CD4-positive, alpha-beta T cell (primary cell): Measurements from ENCODE around the gene PDGFRB. TPM values are rescaled to one million over a fixed set of nuclear protein-coding genes. Genes with fewer than 3 reads are reported as not detected.

Experiments used
- ATAC-seq: fragments of 200-7000 bp; cut with Tn5 transposase; one replicate; pipeline ENCODE4 v1.10.0; 2022; ENCODE audit warnings: mild to moderate bottlenecking; ENCODE audit not compliant: poor library complexity
- CTCF ChIA-PET: fragments of 350-600 bp; sonication (Branson Sonifier 250); formaldehyde crosslinking; loops from one replicate; lab custom pipeline; 2021; ENCODE audit warnings: antibody characterized with exemption, inconsistent platforms; lab: Charles Lee
- POLR2A ChIA-PET: fragments of 350-600 bp; sonication (Branson Sonifier 250); formaldehyde crosslinking; loops from one replicate; lab custom pipeline; 2021; ENCODE audit warnings: antibody characterized with exemption, inconsistent platforms; lab: Charles Lee
- DNase-seq, 14 experiments: peaks; one replicate each; pipeline ENCODE4 v3.0.0-alpha.2; 2013 to 2020; ENCODE audit warnings: mixed read lengths in 2 of 14
- H3K27ac ChIP-seq, 2 donors: one replicate each; pipeline versions ENCODE4 v1.5.1 to v1.7.0; 2013; ENCODE audit warnings: low read length in 2 of 2, low read depth in 1 of 2, mild to moderate bottlenecking in 1 of 2
- H3K27me3 ChIP-seq, 2 experiments: 1 replicate in 1 of 2; 2 replicates in 1 of 2; pipeline versions ENCODE4 v1.6.1 to v1.7.0; 2013; ENCODE audit warnings: low read length in 2 of 2, control low read depth in 1 of 2, mild to moderate bottlenecking in 1 of 2, moderate library complexity in 1 of 2; ENCODE audit not compliant: insufficient read depth in 2 of 2, control insufficient read depth in 1 of 2
- H3K36me3 ChIP-seq: one replicate; pipeline ENCODE4 v1.6.1; 2013; ENCODE audit warnings: low read length, control low read depth; ENCODE audit not compliant: insufficient read depth
- H3K4me1 ChIP-seq: one replicate; pipeline ENCODE4 v1.6.1; 2013; ENCODE audit warnings: low read length, control low read depth; ENCODE audit not compliant: insufficient read depth
- H3K4me3 ChIP-seq: one replicate; pipeline ENCODE4 v1.5.1; 2013; ENCODE audit warnings: mild to moderate bottlenecking, low read length, moderate library complexity
- H3K9me3 ChIP-seq, 2 experiments: 1 replicate in 1 of 2; 2 replicates in 1 of 2; pipeline versions ENCODE4 v1.6.1 to v1.7.0; 2013; ENCODE audit warnings: low read length in 2 of 2, mild to moderate bottlenecking in 2 of 2, control low read depth in 1 of 2, moderate library complexity in 1 of 2; ENCODE audit not compliant: control insufficient read depth in 1 of 2, insufficient read depth in 1 of 2
- H3K27ac Mint-ChIP-seq: one replicate; pipeline ENCODE4 v1.8.0; 2020; ENCODE audit warnings: mixed read lengths
- H3K27me3 Mint-ChIP-seq: one replicate; pipeline ENCODE4 v1.8.0; 2021; ENCODE audit warnings: mixed read lengths
- H3K36me3 Mint-ChIP-seq: one replicate; pipeline ENCODE4 v1.8.0; 2021; ENCODE audit warnings: low read depth, mixed read lengths
- H3K4me1 Mint-ChIP-seq: one replicate; pipeline ENCODE4 v1.8.0; 2021; ENCODE audit warnings: low read depth, mixed read lengths
- H3K4me3 Mint-ChIP-seq: one replicate; pipeline ENCODE4 v1.8.0; 2020; ENCODE audit warnings: mild to moderate bottlenecking, mixed read lengths
- H3K9me3 Mint-ChIP-seq: one replicate; pipeline ENCODE4 v1.8.0; 2020; ENCODE audit warnings: mixed read lengths
- CTCF ChIP-seq: fragments of 200-600 bp; IDR thresholded peaks from one replicate; pipeline ENCODE4 v1.8.0; 2022; ENCODE audit warnings: antibody characterized with exemption, mild to moderate bottlenecking
- intact Hi-C, 2 experiments: fragments of 100-400 bp; cut with DNase I in 1 of 2; cut with micrococcal nuclease in 1 of 2; formaldehyde crosslinking; loops; one replicate each; pipeline versions ENCODE4 v1.15.1 to v1.9.0; 2023 to 2025; cut with DNase I, micrococcal nuclease
- total RNA-seq, 174 experiments: library from RNA in 2 of 174; stranded (reverse) in 2 of 174; gene quantifications; one replicate each; pipeline ENCODE4 v1.2.3 and lab custom pipeline; 2021 to 2026

Gene PDGFRB
- total RNA-seq, 2 experiments from 2014 or later: not detected

DNA sequence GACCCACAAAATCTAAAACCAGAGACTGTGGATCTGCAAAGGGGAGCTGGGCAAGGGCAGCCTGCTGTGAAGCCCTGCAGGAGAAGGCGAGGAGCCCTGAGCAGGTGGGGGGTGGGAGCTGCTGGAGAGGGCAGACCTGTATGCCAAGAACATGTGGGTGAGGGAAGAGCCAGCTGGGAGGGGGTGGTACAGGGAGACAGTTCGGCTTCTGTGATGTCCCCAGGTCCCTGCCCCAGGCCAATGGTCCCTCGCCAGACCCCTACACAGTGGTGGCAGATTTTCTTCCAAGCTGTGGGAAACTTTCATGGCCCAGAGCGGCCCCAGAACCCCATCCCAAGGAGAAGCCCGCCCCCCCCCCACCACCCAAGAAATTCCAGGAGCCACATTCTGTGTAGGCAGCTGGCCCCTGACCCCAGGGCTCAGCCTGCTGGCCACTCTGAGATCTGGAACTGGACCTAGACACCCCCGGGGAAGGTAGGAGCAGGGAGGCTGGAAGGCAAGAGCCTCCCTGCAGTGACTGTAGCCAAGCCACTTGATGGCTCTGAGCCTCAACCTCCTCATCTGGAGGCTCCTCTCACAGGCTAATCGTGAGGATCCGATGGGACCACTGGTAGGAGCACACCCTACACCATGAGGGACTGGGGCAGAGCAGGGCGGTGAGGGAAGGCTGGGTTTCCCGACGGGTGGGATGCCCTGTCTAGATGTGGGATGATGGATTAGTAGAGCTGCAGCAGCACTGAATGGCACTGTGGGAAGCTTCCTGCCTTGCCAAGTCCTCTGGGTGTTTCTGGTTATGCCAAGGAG, 46.7 kb downstream of the PDGFRB start:
- POLR2A ChIA-PET: no interaction called here
- peak in 1 of 14 experiments; percentile 2 for DNase-seq
- no peak overlapping the region for H3K27ac Mint-ChIP-seq

GRCh38 chr5:150107909-150108447, 47.7 kb downstream of the PDGFRB start:
- no peaks in the 10 kb centered on the region for H3K27me3 Mint-ChIP-seq
- DNase-seq: no peak
- Histone ChIP-seq H3K4me1 (no peaks in the 10 kb centered on the region), H3K9me3 (no peaks in the 10 kb centered on the region), H3K27me3 (peaks cover 0 to 3% of the 10 kb centered on the region in 2 experiments), H3K36me3 (no peaks in the 10 kb centered on the region), H3K4me3 (no peak overlapping the region), H3K27ac (no peak overlapping the region)
- no peak overlapping the region for H3K4me3 Mint-ChIP-seq
- no peak for TF ChIP-seq CTCF
- no peak overlapping the region for H3K27ac Mint-ChIP-seq
- H3K9me3 Mint-ChIP-seq: no peaks in the 10 kb centered on the region
- intact Hi-C loops: no loop called here
- ChIA-PET CTCF (no interaction called here), POLR2A (no interaction called here)
- no peaks in the 10 kb centered on the region for H3K4me1 Mint-ChIP-seq
- ATAC-seq: no peak
- H3K36me3 Mint-ChIP-seq: no peaks in the 10 kb centered on the region

More for the DNA sequence above, 46.7 kb downstream of the PDGFRB start:
- H3K4me3 Mint-ChIP-seq: no peak overlapping the region
- no peaks in the 10 kb centered on the region for H3K27me3 Mint-ChIP-seq
- no peaks in the 10 kb centered on the region for H3K36me3 Mint-ChIP-seq
- no peak overlapping the region for H3K27ac ChIP-seq
- H3K4me1 Mint-ChIP-seq: no peaks in the 10 kb centered on the region
- no peaks in the 10 kb centered on the region for H3K36me3 ChIP-seq
- intact Hi-C loops: no loop called here
- no peaks in the 10 kb centered on the region for H3K9me3 ChIP-seq
- peaks cover 0 to 3% of the 10 kb centered on the region in 2 experiments for H3K27me3 ChIP-seq
- CTCF ChIA-PET: no interaction called here
- H3K4me3 ChIP-seq: no peak overlapping the region
- no peak for ATAC-seq
- TF ChIP-seq CTCF: no peak
- no peaks in the 10 kb centered on the region for H3K9me3 Mint-ChIP-seq
- H3K4me1 ChIP-seq: no peaks in the 10 kb centered on the region

- Histone ChIP-seq H3K9me3 (no peaks in the 10 kb centered on the region), H3K36me3 (no peaks in the 10 kb centered on the region), H3K4me1 (no peaks in the 10 kb centered on the region), H3K27me3 (peaks cover 0 to 3% of the 10 kb centered on the region in 2 experiments), H3K27ac (no peak overlapping the region), H3K4me3 (no peak overlapping the region)
- no peak for TF ChIP-seq CTCF
- H3K27ac Mint-ChIP-seq: no peak overlapping the region
- DNase-seq: no peak
- no peak for ATAC-seq
- intact Hi-C loops: no loop called here
- H3K27me3 Mint-ChIP-seq: no peaks in the 10 kb centered on the region
- H3K9me3 Mint-ChIP-seq: no peaks in the 10 kb centered on the region
- H3K36me3 Mint-ChIP-seq: no peaks in the 10 kb centered on the region
- H3K4me3 Mint-ChIP-seq: no peak overlapping the region
- H3K4me1 Mint-ChIP-seq: no peaks in the 10 kb centered on the region
- POLR2A ChIA-PET: interaction anchor here (0.6 kb wide), 1 partner anchor 15 kb away, joined by 4 read pairs; no protein-coding TSS in a partner anchor
- CTCF ChIA-PET: no interaction called here
These were observed 48.8 kb downstream of the PDGFRB start for GRCh38 chr5:150106674-150107426.
